B cell (primary cell): ENCODE data around the gene IQCC. TPM values are rescaled to one million over a fixed set of nuclear protein-coding genes. Genes with fewer than 3 reads are reported as not detected.

ENCODE experiments used
- ATAC-seq: fragments of 200-7000 bp; cut with Tn5 transposase; one replicate; pipeline ENCODE4 v1.10.0; 2021; ENCODE audit warnings: low read depth, mild to moderate bottlenecking, moderate number of reproducible peaks, moderate library complexity
- CTCF ChIA-PET: fragments of 350-600 bp; sonication (Branson Sonifier 250); formaldehyde crosslinking; loops from one replicate; lab custom pipeline; 2021; ENCODE audit warnings: antibody characterized with exemption, inconsistent platforms; lab: Charles Lee
- POLR2A ChIA-PET: fragments of 350-600 bp; sonication (Branson Sonifier 250); formaldehyde crosslinking; loops from one replicate; lab custom pipeline; 2021; ENCODE audit warnings: antibody characterized with exemption; lab: Charles Lee
- DNase-seq: peaks from one replicate; pipeline ENCODE4 v3.0.0; 2013
- H2AFZ ChIP-seq: 2 replicates; pipeline ENCODE4 v1.6.1; 2012; ENCODE audit warnings: mild to moderate bottlenecking, low read depth, low read length; ENCODE audit not compliant: insufficient read depth, poor library complexity, severe bottlenecking
- H3K27ac ChIP-seq, 2 donors: 1 replicate in 1 of 2; 2 replicates in 1 of 2; pipeline ENCODE4 v1.5.1; 2012 to 2013; ENCODE audit warnings: low read length in 2 of 2, mild to moderate bottlenecking in 2 of 2, moderate library complexity in 1 of 2
- H3K27me3 ChIP-seq, 4 experiments: fragments of 200-600 bp in 1 of 4; sonication (generic) in 1 of 4; replicated peaks in 1 of 4; 1 replicate in 2 of 4; 2 replicates in 2 of 4; pipeline versions ENCODE4 v1.6.1 to v1.7.0; 2013 to 2016; ENCODE audit warnings: low read length in 3 of 4, mild to moderate bottlenecking in 2 of 4, mixed read lengths in 1 of 4, moderate library complexity in 1 of 4; ENCODE audit not compliant: insufficient read depth in 4 of 4, control insufficient read depth in 3 of 4; ENCODE audit errors: control extremely low read depth in 1 of 4
- H3K36me3 ChIP-seq, 2 experiments: replicated peaks in 1 of 2; 1 replicate in 1 of 2; 2 replicates in 1 of 2; pipeline versions ENCODE4 v1.6.1 to v1.7.1; 2013; ENCODE audit warnings: low read length in 1 of 2; ENCODE audit not compliant: insufficient read depth in 2 of 2, control insufficient read depth in 1 of 2; ENCODE audit errors: control extremely low read depth in 1 of 2, extremely low read depth in 1 of 2
- H3K4me1 ChIP-seq, 2 donors: fragments of 200-600 bp in 1 of 2; sonication (generic) in 1 of 2; 1 replicate in 1 of 2; 2 replicates in 1 of 2; pipeline versions ENCODE4 v1.5.1 to v1.6.1; 2013 to 2017; ENCODE audit warnings: low read length in 2 of 2; ENCODE audit not compliant: control insufficient read depth in 2 of 2, insufficient read depth in 2 of 2
- H3K4me2 ChIP-seq: replicated peaks from 2 replicates; pipeline ENCODE3; 2012; ENCODE audit warnings: mild to moderate bottlenecking, low read depth, low read length; ENCODE audit not compliant: poor library complexity, severe bottlenecking
- H3K4me3 ChIP-seq, 5 experiments: fragments of 200-600 bp in 1 of 5; sonication (generic) in 1 of 5; 1 replicate in 3 of 5; 2 replicates in 2 of 5; pipeline versions ENCODE4 v1.5.1 to v1.7.0; 2011 to 2016; ENCODE audit warnings: low read length in 4 of 5, mild to moderate bottlenecking in 4 of 5, low read depth in 2 of 5, control low read depth in 1 of 5, moderate library complexity in 1 of 5; ENCODE audit not compliant: insufficient read depth in 1 of 5; ENCODE audit errors: control extremely low read depth in 1 of 5, extremely low read depth in 1 of 5
- H3K79me2 ChIP-seq: fragments of 200-600 bp; sonication (generic); one replicate; pipeline ENCODE4 v1.6.0; 2016; ENCODE audit warnings: low read length; ENCODE audit not compliant: control insufficient read depth, insufficient read depth
- H3K9ac ChIP-seq: fragments of 200-600 bp; sonication (generic); 2 replicates; pipeline ENCODE4 v1.6.1; 2017; ENCODE audit warnings: mild to moderate bottlenecking, low read length, moderate library complexity
- H3K9me3 ChIP-seq, 3 donors: one replicate each; pipeline versions ENCODE4 v1.6.1 to v1.7.1; 2013; ENCODE audit warnings: low read length in 2 of 3; ENCODE audit not compliant: control insufficient read depth in 2 of 3, insufficient read depth in 1 of 3; ENCODE audit errors: control extremely low read depth in 1 of 3
- H4K20me1 ChIP-seq: 2 replicates; pipeline ENCODE4 v1.6.0; 2012; ENCODE audit warnings: mild to moderate bottlenecking, low read length; ENCODE audit not compliant: insufficient read depth, control insufficient read depth, poor library complexity, severe bottlenecking
- H3K27ac Mint-ChIP-seq: one replicate; pipeline ENCODE4 v1.8.0; 2021; ENCODE audit warnings: mixed read lengths
- H3K27me3 Mint-ChIP-seq: one replicate; pipeline ENCODE4 v1.8.0; 2021; ENCODE audit warnings: mixed read lengths
- H3K4me1 Mint-ChIP-seq: one replicate; pipeline ENCODE4 v1.8.0; 2021; ENCODE audit warnings: mixed read lengths
- H3K4me3 Mint-ChIP-seq: one replicate; pipeline ENCODE4 v1.8.0; 2021; ENCODE audit warnings: mixed read lengths
- H3K9me3 Mint-ChIP-seq: one replicate; pipeline ENCODE4 v1.8.0; 2022; ENCODE audit warnings: mixed read lengths; ENCODE audit not compliant: insufficient read depth
- EZH2 ChIP-seq: IDR thresholded peaks from 2 replicates; pipeline ENCODE4 v1.6.1; 2012; ENCODE audit warnings: borderline replicate concordance, low read depth, mild to moderate bottlenecking, moderate library complexity, low read length; ENCODE audit not compliant: insufficient read depth, poor library complexity, severe bottlenecking
- WGBS: methylation state at CpG from one replicate; pipeline ENCODE4 v1.1.5; 2013; ENCODE audit warnings: missing lambda C conversion rate; ENCODE audit not compliant: insufficient coverage; 5-methylcytosine and 5-hydroxymethylcytosine counted together
- intact Hi-C: fragments of 100-400 bp; cut with micrococcal nuclease; formaldehyde crosslinking; loops from one replicate; pipeline ENCODE4 v1.10.0; 2022
- polyA plus RNA-seq: library from polyadenylated mRNA; depleted of rRNA; stranded (reverse); fragments of >200 nt; gene quantifications from 2 replicates; pipeline ENCODE4 v1.2.3, GENCODE V29; 2012
- total RNA-seq, 2 donors: library from RNA; stranded (reverse); fragments of 120-200 nt in 1 of 2; gene quantifications; 1 replicate in 1 of 2; 2 replicates in 1 of 2; pipeline versions ENCODE4 v1.2.3 to v1.2.4, GENCODE V29; 2013 to 2022
- TF ChIP-seq, protein P1 (sequence below): fragments of 200-600 bp; IDR thresholded peaks from one replicate; pipeline ENCODE4 v1.8.0; 2022; ENCODE audit warnings: antibody characterized with exemption, mild to moderate bottlenecking

Gene IQCC
- total and polyA plus RNA-seq, 2 donors (not counting 1 experiment from before 2014, with no cell fraction given), result 2.0 to 2.1 TPM

GRCh38 chr1:32178380-32179192 lies 26.9 kb upstream of the IQCC start:
- ATAC-seq (no peak), DNase-seq (no peak)
- intact Hi-C loops, result loop anchor here (1.0 to 2.0 kb wide), 6 partner anchors 22 to 216 kb away; partner anchors contain the start of genes BSDC1, CCDC28B, EIF3I and IQCC
- H3K27me3 ChIP-seq, result no peaks in the 10 kb centered on the region
- H3K9ac ChIP-seq, result peak overlapping the region; percentile 82
- POLR2A ChIA-PET, result interaction anchor here (0.6 to 2.0 kb wide), 9 partner anchors 22 to 158 kb away, joined by 3 to 11 read pairs (median 4); partner anchors contain the start of genes CCDC28B, KPNA6, MARCKSL1 and TMEM39B
- no peaks in the 10 kb centered on the region for H3K9me3 ChIP-seq
- Mint-ChIP-seq H3K27ac (peak overlapping the region; percentile 99), H3K9me3 (no peaks in the 10 kb centered on the region), H3K27me3 (no peaks in the 10 kb centered on the region), H3K4me3 (peak overlapping the region; percentile 96), H3K4me1 (peaks cover 29% of the 10 kb centered on the region)
- H2AFZ ChIP-seq, result peak overlapping the region; percentile 85
- TF ChIP-seq EZH2, result no peak
- TF ChIP-seq, protein P1, sequence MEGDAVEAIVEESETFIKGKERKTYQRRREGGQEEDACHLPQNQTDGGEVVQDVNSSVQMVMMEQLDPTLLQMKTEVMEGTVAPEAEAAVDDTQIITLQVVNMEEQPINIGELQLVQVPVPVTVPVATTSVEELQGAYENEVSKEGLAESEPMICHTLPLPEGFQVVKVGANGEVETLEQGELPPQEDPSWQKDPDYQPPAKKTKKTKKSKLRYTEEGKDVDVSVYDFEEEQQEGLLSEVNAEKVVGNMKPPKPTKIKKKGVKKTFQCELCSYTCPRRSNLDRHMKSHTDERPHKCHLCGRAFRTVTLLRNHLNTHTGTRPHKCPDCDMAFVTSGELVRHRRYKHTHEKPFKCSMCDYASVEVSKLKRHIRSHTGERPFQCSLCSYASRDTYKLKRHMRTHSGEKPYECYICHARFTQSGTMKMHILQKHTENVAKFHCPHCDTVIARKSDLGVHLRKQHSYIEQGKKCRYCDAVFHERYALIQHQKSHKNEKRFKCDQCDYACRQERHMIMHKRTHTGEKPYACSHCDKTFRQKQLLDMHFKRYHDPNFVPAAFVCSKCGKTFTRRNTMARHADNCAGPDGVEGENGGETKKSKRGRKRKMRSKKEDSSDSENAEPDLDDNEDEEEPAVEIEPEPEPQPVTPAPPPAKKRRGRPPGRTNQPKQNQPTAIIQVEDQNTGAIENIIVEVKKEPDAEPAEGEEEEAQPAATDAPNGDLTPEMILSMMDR, result no peak
- CTCF ChIA-PET, result interaction anchor here (0.6 to 2.0 kb wide), 7 partner anchors 20 to 215 kb away, joined by 3 to 6 read pairs (median 3); partner anchors contain the start of genes BSDC1 and KPNA6
- H3K4me3 ChIP-seq, result peak overlapping the region in 3 of 5 experiments; percentile 47 to 92 (median 80)
- peaks cover 34% of the 10 kb centered on the region for H3K79me2 ChIP-seq
- H3K36me3 ChIP-seq, result peaks cover 0 to 12% of the 10 kb centered on the region in 2 experiments
- peaks cover 14% of the 10 kb centered on the region for H4K20me1 ChIP-seq
- peaks cover 17 to 31% of the 10 kb centered on the region in 2 donors for H3K4me1 ChIP-seq
- WGBS, result 100% methylated on average over 2 of the region's 7 CpGs
- H3K27ac ChIP-seq, result peak overlapping the region; percentile 76 to 90
- H3K4me2 ChIP-seq, result peak overlapping the region; percentile 99
